DMS 273 treated with DMSO at 0.1 percent for 48 hours (cell line): ENCODE measurements around the gene B3GNT9.

Experiments
- DNase-seq: peaks from one replicate; lab custom pipeline; 2025; lab: John Stamatoyannopoulos, UW

Gene B3GNT9

DNA sequence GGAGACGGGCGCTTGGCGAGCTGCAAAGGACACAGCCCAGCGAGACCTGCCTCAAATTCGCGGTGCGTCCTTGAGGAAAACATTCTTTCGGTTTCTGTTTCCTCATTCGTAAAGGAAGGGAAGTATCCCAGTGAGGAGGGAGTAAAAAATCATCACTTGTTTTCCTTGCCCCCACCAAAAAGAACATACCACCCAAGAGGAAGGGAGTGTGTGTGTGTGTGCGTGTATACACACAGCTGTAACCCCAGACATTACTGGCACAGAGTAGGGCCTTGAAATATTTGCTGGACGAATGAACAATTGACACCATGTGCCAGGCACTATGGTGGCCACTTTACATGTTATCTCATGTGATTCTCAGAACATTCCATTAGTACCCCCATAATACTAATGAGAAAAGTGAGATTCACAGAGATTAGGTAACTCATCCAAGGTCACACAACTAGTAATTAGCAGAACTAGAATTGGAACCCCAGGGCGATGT lies 34.9 kb upstream of the B3GNT9 start:
- DNase-seq = no peak

DNA sequence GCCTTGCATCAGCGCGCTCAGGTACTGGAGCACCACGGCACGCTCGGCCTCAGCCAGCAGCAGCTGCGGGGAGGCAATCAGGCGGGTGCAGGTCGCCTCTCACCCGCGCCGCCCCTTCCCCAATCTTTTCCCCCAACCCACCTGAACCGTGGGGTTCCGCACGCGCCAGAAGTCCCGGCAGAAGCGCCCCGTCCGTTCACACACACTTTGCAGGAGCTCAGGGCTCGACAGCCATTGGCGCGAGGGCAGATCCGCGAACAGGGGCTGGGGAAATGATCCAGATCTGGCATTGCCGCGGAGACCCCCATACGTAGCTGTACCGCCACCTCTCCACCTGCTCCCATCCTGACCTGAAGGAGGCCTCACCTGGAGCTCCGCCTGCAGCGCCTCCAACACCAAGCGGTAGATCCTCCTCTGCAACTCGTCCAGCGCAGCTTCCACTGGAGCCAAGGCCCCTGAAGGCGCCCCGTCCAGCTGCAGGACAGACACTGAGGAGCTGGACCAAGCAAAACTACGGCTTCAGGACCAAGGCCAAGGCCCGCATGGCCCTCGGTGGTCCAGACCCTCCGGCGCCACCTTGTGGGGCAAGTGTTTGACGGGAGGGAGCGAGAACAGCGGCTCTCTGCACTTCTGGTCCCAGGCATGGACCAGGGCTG lies 34.3 kb upstream of the B3GNT9 start:
- no peak for DNase-seq

DNA sequence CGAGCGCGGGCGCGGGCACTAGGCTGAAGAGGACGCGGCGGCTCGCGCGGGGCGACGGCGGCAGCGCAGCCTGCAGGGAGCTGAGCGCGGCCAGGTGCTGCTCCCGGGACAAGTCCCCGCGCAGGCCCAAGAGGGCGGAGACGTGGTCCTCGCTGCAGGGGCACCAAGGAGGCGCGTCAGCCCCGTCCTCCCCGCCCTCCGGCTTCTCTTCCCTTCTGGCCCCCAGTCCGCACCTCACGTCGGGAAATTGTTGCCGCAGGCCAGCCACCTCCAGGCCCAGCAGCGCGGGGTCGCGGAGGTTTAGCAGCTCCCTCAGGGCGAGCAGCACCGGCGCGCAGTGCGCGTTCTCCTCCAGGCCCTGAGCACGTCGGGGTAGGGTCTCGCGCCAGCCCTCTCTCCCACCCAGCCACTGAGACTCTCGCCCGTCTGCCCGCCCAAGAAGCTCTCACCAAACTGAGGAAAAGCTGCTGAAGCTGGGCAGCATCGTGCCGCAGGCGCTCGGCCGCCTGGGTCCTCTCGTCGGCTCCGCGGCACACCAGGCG lies 33.7 kb upstream of the B3GNT9 start:
- DNase-seq = no peak

DNA sequence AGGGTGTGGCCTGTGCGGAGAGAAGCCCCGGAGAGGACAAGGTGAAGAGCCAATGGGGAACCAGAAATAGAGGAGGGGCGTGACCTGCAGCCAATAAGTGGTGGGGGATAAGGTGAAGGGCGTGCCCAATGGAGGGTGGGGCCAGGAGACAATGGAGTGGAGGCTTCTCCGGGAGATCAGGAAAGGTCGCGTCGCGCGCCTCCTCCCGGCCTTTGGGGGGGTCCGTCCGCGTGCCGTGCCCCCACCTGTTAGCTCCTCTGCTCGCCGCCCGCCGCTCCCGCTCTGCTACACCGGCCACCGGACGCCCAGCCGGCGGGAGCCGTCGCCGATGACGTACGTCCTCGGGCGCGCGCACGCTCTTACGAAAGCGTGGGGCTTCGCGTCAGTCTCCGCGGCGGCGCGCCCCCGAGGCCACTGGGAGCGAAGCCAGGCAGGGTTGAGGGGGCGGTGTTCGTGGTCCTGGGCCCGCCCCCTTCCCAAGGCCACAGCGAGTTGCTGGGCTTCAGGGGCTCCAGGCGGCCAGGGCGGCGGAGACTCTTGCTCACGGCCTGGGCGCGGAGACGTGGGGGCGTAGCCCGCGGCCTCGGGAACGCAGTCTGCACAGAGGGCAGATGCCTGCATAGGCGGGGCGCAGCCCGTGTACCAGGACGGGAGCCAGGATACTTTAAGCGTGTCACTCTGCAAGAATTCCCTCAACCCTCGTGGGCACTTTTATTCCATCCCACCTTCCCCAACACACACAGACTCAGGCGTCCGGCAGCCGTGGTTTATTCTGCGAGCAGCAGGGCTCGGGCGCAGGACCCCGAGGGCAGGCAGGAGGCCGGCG lies 33.0 kb upstream of the B3GNT9 start, which contains the start of gene MATCAP1:
MATCAP1 (minus strand) TSS at position 337 of the 826 bp plus-strand sequence. CDS start 3,353 bp downstream, outside the sequence.
- DNase-seq = peak; percentile 97

DNA sequence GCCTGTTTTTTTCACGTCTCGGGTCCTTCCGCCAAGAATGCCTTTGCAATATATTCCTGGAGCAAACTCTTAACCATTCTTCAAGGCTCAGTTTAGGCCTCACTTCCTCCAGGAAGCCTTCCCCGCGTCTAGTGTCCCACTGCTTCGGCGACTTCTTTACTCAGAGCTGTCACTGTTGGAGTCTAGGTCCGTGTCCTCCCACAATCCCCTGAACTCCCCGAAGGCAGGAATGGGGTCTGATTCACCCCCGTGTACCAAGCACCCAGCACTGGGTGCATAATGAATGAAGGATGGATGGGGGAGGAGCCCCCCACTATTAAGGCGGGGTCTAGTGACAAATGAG lies 32.5 kb upstream of the B3GNT9 start:
- no peak for DNase-seq

DNA sequence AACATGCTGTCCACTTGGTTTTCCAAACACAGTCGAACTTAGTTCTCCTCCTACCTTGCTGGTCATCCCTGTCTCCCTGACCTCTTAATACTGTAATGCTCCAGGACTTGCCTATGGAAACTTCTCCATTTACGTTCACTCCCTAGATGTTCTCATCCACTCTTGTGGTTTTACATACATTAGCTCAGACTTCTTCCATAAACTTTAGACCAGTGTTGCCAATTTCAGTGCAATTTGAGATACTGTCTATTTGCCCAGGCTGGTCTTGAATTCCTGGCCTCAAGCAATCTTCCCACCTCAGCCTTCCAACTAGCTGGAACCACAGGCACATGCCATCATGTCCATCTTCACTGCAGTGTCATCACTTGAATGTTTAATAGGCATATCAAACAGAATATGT lies 31.5 kb upstream of the B3GNT9 start:
- DNase-seq = no peak

DNA sequence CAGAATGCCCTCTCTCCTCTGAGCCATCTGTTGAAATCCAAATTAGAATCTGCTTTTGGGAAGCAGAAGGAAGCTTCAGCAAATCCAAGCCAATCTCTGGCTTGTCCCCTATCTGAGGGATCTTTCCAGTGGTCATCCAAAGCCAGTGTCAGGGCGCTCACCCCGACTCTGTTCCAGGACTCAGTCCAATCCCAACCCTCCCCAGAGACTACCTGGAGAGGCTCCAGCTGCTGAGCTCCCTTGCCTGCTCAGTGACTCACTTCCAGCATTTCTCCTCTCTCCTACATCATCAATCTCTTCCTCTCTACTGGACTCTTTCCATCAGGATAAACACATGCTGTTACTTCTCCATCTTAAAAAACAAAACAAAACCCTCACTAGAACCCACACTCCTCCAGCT lies 30.5 kb upstream of the B3GNT9 start:
- DNase-seq = peak; percentile 65

DNA sequence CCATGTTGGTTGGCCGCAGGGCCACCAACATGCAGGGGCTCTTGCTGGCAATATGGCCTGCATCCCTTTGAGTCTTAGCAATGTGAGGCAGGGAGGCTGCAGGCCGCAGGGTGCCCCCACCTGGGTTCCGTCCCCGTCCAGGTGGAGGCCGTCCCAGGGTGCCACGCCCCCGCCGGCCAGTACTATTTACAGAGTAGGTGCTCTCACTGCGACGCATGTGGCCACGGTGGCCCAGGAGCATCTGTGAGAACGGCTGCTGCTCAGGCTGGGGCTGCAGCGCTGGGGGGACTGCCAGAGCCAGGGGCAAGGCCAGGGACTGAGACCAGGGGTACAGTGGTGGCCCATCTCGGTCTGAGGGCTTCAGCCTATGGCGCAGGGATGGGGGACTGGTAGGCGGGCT lies 29.4 kb upstream of the B3GNT9 start:
- DNase-seq = no peak

DNA sequence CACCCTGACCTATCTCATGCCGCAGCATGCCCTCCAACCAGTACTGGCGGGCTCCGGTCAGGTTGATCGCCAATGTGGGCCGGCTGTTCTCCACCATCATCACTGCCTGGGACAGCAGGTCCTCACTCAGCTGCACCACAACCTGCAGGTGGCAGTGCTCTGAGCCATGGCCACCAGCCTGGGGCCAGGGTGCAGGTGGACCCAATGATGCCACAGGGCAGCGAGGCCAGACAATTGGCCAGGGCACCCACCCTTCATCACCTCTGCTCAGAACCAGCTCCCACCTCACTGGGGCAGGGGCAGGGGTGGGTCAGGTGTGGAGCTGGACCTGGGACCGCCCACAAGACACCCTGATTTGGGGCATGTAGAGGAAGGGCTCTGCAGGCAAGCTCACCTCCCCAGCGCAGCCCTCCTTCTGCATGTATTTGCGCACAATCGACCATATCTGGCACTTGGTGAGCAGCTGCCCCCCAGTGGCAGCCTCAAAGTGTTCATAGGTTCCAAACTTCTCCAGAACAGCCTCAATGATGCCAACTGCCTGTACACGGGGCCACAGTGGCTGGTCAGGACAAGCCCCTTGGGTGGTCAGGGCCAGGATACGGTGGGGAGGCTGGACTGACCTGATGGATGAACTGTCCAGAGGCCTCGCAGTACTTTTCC lies 28.8 kb upstream of the B3GNT9 start:
- DNase-seq = no peak

DNA sequence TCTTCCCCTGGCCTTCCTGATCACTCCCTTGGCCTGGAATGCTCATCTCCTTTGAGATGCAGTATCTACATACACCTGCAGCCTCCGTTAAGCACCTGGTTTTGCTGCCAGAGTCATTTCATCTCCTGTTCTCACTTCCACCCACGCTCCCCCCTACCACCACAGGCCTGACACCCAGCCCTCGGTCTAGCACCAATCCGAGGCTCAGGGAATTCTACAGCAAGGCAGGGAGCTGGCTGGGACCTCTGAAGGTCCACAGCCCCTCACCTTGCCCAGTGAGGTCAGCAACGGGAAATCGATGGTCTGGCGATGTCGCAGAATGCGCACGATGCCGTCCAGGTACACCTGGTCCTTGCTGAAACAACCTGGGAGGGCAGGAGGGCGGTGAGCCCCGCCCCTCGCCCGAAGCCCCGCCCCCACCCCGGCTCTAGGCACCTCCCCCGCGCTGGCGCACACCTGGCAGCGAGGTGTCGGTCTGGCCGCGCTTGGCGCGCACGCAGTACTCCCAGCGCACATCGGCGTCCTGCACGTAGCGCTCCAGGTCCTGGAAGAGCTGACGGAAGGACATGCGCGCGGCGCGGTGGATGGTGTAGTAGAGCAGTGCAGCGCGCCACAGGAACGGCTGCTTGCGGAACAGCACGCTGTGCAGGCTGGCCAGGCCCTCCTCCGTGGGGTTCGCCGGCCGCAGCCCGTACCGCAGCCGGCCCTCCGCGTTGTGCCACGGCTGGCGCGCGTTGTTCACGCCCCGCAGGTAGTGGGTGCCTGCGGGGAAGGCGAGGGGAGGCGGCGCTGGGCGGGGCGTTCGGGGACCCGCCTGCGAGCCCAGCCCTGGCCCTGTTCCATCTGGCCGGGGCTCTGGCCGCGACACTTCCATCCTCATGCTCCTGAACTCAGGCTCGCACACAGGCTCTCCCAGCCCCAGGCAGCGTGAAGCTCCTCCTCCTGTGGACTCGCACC lies 27.2 kb upstream of the B3GNT9 start:
- no peak for DNase-seq

DNA sequence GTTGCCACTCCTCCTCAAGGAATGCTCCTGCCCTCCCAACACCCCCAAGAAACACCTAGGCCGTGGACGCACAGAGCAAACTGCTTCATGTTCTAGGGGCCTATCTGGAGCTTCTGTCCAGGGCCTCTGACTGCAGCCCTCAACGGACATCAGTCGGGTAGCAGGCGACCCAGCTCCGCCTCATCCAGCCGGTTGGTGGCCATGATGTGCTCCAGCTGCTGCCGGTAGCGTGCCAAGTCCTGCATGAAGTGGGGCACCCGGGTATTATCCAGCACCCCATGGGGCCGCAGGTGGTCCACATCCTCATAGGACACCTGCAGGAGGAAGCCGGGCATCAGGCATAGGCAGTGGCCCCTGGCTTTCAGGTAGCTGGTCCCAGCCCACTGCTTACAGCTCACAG lies 25.9 kb upstream of the B3GNT9 start:
- no peak for DNase-seq

DNA sequence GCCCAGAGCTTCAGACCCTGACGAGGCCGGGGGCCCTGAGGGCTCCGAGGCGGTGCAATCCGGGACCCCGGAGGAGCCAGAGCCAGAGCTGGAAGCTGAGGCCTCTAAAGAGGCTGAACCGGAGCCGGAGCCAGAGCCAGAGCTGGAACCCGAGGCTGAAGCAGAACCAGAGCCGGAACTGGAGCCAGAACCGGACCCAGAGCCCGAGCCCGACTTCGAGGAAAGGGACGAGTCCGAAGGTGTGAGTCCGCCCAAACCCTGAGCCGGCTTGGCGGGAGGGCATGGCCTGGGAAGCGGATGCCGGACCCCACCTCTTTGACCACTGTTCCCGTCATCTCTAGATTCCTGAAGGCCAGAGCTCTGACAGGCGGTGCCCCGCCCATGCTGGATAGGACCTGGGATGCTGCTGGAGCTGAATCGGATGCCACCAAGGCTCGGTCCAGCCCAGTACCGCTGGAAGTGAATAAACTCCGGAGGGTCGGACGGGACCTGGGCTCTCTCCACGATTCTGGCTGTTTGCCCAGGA lies 24.0 kb upstream of the B3GNT9 start:
- DNase-seq = no peak

DNA sequence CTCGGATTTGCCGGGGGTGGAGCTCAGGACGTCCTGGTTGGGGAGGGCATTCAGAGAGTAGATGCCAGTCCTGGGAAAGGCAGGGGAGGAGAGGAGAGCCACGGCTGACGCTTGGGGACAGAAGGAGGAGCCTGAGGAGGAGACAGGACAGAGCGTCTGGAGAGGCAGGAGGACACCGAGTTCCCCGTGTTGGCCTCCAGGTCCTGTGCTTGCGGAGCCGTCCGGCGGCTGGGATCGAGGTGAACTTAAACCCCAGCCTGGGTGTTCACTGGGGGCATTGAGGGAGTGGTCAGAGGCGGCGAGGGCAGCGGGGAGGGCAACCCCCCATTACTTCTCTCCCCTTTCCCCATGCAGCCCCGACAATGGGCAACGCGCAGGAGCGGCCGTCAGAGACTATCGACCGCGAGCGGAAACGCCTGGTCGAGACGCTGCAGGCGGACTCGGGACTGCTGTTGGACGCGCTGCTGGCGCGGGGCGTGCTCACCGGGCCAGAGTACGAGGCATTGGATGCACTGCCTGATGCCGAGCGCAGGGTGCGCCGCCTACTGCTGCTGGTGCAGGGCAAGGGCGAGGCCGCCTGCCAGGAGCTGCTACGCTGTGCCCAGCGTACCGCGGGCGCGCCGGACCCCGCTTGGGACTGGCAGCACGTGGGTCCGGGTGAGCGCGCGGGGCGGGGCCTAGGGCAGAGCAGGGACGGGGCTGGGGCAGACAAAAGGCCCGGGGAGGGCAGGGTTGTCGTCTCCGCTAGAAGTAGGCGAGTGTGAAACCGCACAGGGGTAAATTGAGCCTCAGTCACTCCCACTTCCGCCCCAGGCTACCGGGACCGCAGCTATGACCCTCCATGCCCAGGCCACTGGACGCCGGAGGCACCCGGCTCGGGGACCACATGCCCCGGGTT lies 23.3 kb upstream of the B3GNT9 start:
- DNase-seq = peak; percentile 74

DNA sequence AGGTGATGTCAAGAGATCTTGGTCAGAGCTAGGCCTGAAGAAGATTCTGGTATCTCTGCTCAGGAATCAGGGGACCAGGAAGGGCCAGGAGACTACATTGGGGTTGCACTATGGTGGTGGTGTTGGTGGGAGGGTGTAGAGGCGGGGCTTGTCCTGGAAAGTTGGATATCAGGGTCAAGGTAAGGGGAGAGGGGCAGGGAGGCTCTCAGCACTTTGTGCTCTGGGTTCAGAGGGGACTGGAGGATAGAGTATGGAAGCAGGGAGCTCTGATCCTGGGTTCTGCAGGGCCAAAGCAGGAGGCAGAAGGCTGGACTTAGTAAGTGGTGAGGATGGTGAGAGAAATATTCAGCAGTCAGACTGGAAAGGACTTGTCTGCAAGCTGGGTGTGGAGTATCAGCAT lies 22.5 kb upstream of the B3GNT9 start:
- no peak for DNase-seq

DNA sequence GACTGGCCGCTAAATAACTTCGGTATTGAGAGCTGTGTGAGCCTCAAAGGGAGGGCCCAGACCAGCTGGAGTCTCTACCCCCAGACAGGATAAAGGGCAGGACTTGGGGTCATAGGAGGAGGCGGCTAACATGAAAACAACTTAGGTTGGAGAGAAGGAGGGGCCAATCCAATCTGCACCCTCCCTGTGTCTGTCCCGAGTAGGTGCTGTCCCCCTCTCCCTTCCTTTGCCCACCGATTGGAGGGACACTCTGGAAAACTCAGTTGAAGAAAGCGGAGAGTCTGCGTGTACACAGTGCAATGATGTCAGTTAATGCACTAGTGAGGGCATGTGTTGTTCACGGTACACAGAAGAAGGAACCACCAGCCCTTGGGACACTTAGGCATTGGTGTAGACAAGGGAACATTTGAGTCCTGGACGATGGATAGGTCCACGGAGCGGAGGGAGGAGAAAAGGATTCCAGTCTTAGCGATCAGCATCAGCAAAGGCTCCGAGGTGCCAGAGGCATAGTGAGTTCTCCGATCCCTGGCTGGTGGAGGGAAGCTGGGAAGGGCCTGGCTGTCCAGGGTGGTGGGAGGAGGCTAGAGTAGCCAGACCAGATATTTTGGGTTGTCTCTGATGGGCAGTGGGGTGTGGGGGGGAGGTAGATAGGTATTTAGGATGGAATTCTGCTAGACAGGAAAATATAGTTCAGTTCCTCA lies 20.3 kb upstream of the B3GNT9 start:
- no peak for DNase-seq

DNA sequence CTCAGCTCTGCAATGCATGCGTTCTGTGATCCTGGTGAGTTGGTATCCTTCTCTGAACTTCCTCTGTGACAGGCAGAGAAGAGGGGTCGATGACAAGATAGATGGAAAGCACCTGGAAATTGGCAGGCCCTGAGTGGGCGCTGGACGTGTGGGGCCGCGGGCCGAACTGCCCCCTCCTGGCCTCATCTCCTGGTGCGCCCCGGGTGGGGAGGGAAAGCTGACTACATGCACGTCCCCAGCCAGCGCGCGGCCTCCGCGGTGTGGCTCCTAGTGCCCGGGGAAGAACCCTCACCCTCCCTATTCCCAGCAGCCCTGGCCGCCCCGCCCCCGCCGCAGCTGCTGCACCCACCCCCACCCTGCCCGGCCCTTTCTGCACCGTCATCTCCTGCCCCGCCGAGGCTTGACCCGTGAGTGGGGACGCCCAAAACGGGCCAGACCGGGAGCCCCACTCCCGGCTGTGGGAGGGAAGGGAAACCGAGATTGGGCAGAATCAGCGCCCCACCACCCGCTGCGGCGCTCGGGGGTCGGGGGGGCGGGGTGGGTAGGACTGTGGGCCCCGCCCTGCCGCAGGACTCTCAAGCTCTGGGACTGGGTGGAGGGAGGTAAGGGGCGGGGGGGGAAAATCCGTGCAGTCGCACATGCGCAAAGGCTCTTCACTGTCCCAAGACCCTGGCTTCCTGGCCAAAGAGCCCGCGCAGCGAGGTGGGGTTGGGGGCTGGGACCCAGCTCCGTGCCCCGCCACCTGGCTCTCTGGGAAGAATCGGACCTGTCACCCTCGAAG lies 19.6 kb upstream of the B3GNT9 start, which contains the start of gene NOL3:
NOL3 (plus strand) TSS at position 371 of the 781 bp plus-strand sequence.
- peak; percentile 80 for DNase-seq

DNA sequence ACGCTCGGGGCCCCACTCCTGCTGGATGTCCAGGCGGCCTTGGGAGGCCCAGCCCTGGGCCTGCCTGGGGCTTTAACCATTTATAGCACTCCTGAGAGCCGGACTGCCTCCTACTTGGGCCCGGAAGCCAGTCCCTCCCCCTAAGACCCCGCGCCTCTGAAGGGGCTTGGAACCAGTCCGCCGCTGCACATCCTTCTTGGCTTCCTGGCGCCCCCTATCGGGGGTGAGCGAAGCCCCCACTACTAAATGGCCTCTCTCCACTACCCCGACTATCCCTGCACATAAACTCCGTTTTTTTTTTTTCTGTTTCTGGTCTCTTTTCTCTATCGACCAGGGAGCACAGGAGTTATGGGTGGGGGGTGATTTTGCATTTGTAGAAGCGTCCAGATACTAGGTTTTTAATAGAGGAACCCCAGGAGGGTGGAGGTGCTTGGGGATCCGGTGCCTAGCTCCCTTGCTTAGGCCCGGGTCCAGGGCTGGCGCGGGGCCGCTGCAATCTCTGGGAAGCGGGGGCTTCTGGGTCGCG lies 18.9 kb upstream of the B3GNT9 start:
- no peak for DNase-seq

DNA sequence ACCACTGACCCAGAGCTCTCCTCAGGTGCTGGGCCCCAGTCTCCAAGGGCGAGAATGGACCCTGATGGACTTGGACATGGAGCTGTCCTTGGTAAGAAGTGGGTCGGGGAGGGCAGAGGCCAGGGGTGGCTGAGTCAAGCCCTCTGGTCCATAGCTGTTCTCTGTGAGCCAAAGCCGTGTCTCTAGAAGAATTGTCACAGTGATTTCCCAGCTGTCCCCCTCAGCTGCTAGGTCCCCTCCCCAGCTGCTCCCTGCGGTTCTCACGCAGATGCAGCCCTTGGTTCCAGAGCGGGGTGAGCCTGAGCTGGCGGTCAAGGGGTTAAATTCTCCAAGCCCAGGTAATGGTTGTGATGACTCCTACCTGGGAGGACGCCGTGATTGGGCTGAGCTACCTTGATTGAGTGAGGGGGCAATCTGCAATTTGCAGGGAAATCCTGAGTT lies 18.2 kb upstream of the B3GNT9 start:
- DNase-seq = no peak
